Endothelial cell of umbilical vein (primary cell): ENCODE data around the gene CDRT15. TPM values are rescaled to one million over a fixed set of nuclear protein-coding genes. Genes with fewer than 3 reads are reported as not detected.

Experiments
- BruUV-seq: library from RNA; stranded (reverse); fragments of 400-500 nt; replicated peaks from 2 replicates; lab custom pipeline; 2021; lab: Mats Ljungman, UMichigan
- CTCF ChIA-PET: fragments of 300-600, 350-600 bp; sonication (Branson Sonifier 250); formaldehyde crosslinking; loops from one replicate; lab custom pipeline; 2021; ENCODE audit warnings: antibody characterized with exemption, inconsistent platforms; lab: Charles Lee
- POLR2A ChIA-PET: fragments of 300-600, 350-600 bp; sonication (Branson Sonifier 250); formaldehyde crosslinking; loops from one replicate; lab custom pipeline; 2021; ENCODE audit warnings: antibody characterized with exemption, inconsistent platforms; lab: Charles Lee
- DNase-seq: peaks from one replicate; pipeline ENCODE4 v3.0.0-alpha.2; 2011; ENCODE audit warnings: low read depth, low spot score
- FAIRE-seq: peaks from 2 replicates; lab custom pipeline; 2011; peaks lifted over from hg19 to GRCh38; lab: Jason Lieb, UNC
- H2AFZ ChIP-seq: 2 replicates; pipeline ENCODE4 v1.6.0; 2012; ENCODE audit warnings: low read depth, low read length, control low read depth, inconsistent platforms
- H3K27ac ChIP-seq: 2 replicates; pipeline ENCODE4 v1.5.1; 2011; ENCODE audit warnings: low read depth, mild to moderate bottlenecking, control low read depth, low read length, moderate library complexity; ENCODE audit not compliant: insufficient read depth
- H3K27me3 ChIP-seq, 2 experiments: 2 replicates each; pipeline versions ENCODE4 v1.6.0 to v1.6.1; 2011; ENCODE audit warnings: low read length in 2 of 2, mixed read lengths in 1 of 2; ENCODE audit not compliant: control insufficient read depth in 2 of 2, insufficient read depth in 2 of 2
- H3K36me3 ChIP-seq, 2 experiments: 2 replicates in 1 of 2; 3 replicates in 1 of 2; pipeline ENCODE4 v1.5.1; 2011; ENCODE audit warnings: low read length in 2 of 2, mild to moderate bottlenecking in 1 of 2, moderate library complexity in 1 of 2; ENCODE audit not compliant: control insufficient read depth in 2 of 2, insufficient read depth in 2 of 2; ENCODE audit errors: extremely low read depth in 1 of 2
- H3K4me1 ChIP-seq: 3 replicates; pipeline ENCODE4 v1.5.1; 2011; ENCODE audit warnings: mild to moderate bottlenecking, low read length; ENCODE audit not compliant: control insufficient read depth, insufficient read depth; ENCODE audit errors: extremely low read depth
- H3K4me2 ChIP-seq: 2 replicates; pipeline ENCODE4 v1.6.1; 2011; ENCODE audit warnings: low read length, control low read depth, mixed read lengths; ENCODE audit not compliant: insufficient read depth
- H3K4me3 ChIP-seq, 3 experiments: fragments of 200-600 bp in 1 of 3; sonication (generic), shearing (Covaris generic) in 1 of 3; replicated peaks in 1 of 3; 2 replicates each; pipeline ENCODE4 v1.5.1; 2011 to 2016; ENCODE audit warnings: control low read depth in 3 of 3, low read length in 3 of 3, mild to moderate bottlenecking in 2 of 3, inconsistent platforms in 1 of 3, low read depth in 1 of 3, moderate library complexity in 1 of 3; ENCODE audit not compliant: insufficient read depth in 1 of 3
- H3K79me2 ChIP-seq: 2 replicates; pipeline ENCODE4 v1.6.0; 2012; ENCODE audit warnings: low read length, inconsistent platforms; ENCODE audit not compliant: control insufficient read depth, insufficient read depth
- H3K9ac ChIP-seq: replicated peaks from 2 replicates; pipeline ENCODE3; 2011; ENCODE audit warnings: low read length, control low read depth; ENCODE audit not compliant: insufficient read depth; ENCODE audit errors: extremely low read depth
- H3K9me1 ChIP-seq: replicated peaks from 3 replicates; pipeline ENCODE4 v1.6.0; 2011; ENCODE audit warnings: mild to moderate bottlenecking, low read length; ENCODE audit not compliant: control insufficient read depth, insufficient read depth; ENCODE audit errors: extremely low read depth
- H3K9me3 ChIP-seq: replicated peaks from 2 replicates; pipeline ENCODE4 v1.5.1; 2012; ENCODE audit warnings: low read length, inconsistent platforms; ENCODE audit not compliant: control insufficient read depth, insufficient read depth
- H4K20me1 ChIP-seq: replicated peaks from 2 replicates; pipeline ENCODE3; 2011; ENCODE audit warnings: mild to moderate bottlenecking, low read length; ENCODE audit not compliant: control insufficient read depth, insufficient read depth; ENCODE audit errors: extremely low read depth
- CTCF ChIP-seq, 2 donors: IDR thresholded peaks; 1 replicate in 1 of 2; 2 replicates in 1 of 2; pipeline ENCODE4 v1.5.1; 2011; ENCODE audit warnings: low read length in 2 of 2, mild to moderate bottlenecking in 2 of 2, moderate library complexity in 2 of 2, control low read depth in 1 of 2, inconsistent platforms in 1 of 2, low read depth in 1 of 2; ENCODE audit not compliant: insufficient read depth in 1 of 2; ENCODE audit errors: extremely low read depth in 1 of 2
- EZH2 ChIP-seq: IDR thresholded peaks from 2 replicates; pipeline ENCODE4 v1.6.1; 2012; ENCODE audit warnings: borderline replicate concordance, low read depth, mild to moderate bottlenecking, moderate library complexity, low read length, inconsistent platforms; ENCODE audit not compliant: severe bottlenecking
- FOS ChIP-seq: IDR thresholded peaks from 2 replicates; pipeline ENCODE4 v1.6.1; 2011; ENCODE audit warnings: mild to moderate bottlenecking, low read length, moderate library complexity, borderline replicate concordance; ENCODE audit not compliant: insufficient read depth
- GATA2 ChIP-seq: IDR thresholded peaks from 2 replicates; pipeline ENCODE4 v1.7.0; 2011; ENCODE audit warnings: low read depth, mild to moderate bottlenecking, moderate library complexity, mixed read lengths, low read length; ENCODE audit not compliant: insufficient read length, insufficient read depth
- JUN ChIP-seq: IDR thresholded peaks from 2 replicates; pipeline ENCODE4 v1.6.1; 2011; ENCODE audit warnings: borderline replicate concordance, low read depth; ENCODE audit not compliant: insufficient read length, insufficient read depth
- MAX ChIP-seq: IDR thresholded peaks from 2 replicates; pipeline ENCODE4 v1.6.1; 2011; ENCODE audit not compliant: insufficient read depth, insufficient read length
- MYC ChIP-seq: IDR thresholded peaks from one replicate; pipeline ENCODE4 v1.6.1; 2011; ENCODE audit warnings: mild to moderate bottlenecking, low read depth, low read length
- POLR2A ChIP-seq: IDR thresholded peaks from 2 replicates; pipeline ENCODE4 v1.6.1; 2012; ENCODE audit warnings: low read depth, mild to moderate bottlenecking, control low read depth, low read length
- POLR2AphosphoS5 ChIP-seq: IDR thresholded peaks from 2 replicates; pipeline ENCODE4 v1.6.1; 2012; ENCODE audit warnings: low read depth, mild to moderate bottlenecking, control low read depth, low read length, moderate library complexity; ENCODE audit not compliant: insufficient read depth
- dilution Hi-C: fragments of 300-500 bp; cut with MboI; formaldehyde crosslinking; loops from one replicate; pipeline ENCODE4 v1.15.0; 2019; ENCODE audit warnings: low sequenced_read_pairs; ENCODE audit not compliant: extremely low pct_ligation_motif_present
- intact Hi-C: fragments of 100-400 bp; cut with micrococcal nuclease; formaldehyde crosslinking; loops from one replicate; pipeline ENCODE4 v1.10.0; 2022
- polyA plus RNA-seq, 4 experiments: library from polyadenylated mRNA; depleted of rRNA in 3 of 4; stranded (reverse) in 3 of 4; unstranded in 1 of 4; fragments of >200 nt; gene quantifications; 2 replicates each; pipeline versions ENCODE4 v1.2.1 to v1.2.3, GENCODE V29; 2011 to 2012; ENCODE audit warnings: missing spikeins in 1 of 4
- total RNA-seq: library from RNA; stranded (reverse); gene quantifications from 2 replicates; pipeline ENCODE4 v1.2.3, GENCODE V29; 2021

Gene CDRT15
- total and polyA plus RNA-seq, 2 donors (not counting 3 experiments of a cell fraction or from before 2014, with no cell fraction given) = not detected

- Histone ChIP-seq H3K9me1 (no peaks in the 10 kb centered on the region), H3K9ac (no peak overlapping the region), H3K27me3 (no peaks in the 10 kb centered on the region), H2AFZ (no peak overlapping the region), H3K4me2 (no peak overlapping the region), H3K4me3 (no peak overlapping the region), H3K9me3 (no peaks in the 10 kb centered on the region), H3K27ac (no peak overlapping the region), H3K4me1 (peaks cover 9% of the 10 kb centered on the region), H4K20me1 (no peaks in the 10 kb centered on the region), H3K36me3 (no peaks in the 10 kb centered on the region), H3K79me2 (no peaks in the 10 kb centered on the region)
- FAIRE-seq (no peak), DNase-seq (no peak)
- POLR2A ChIA-PET = no interaction called here
- TF ChIP-seq POLR2AphosphoS5 (no peak), POLR2A (no peak)
- dilution Hi-C loops (no loop called here), intact Hi-C loops (no loop called here)
- CTCF ChIA-PET = no interaction called here
- BruUV-seq = no TSS peak
Observed at GRCh38 chr17:14197586-14197985, 39.1 kb downstream of the CDRT15 start.

- no peaks in the 10 kb centered on the region for H4K20me1 ChIP-seq
- FAIRE-seq = no peak
- POLR2A ChIA-PET = no interaction called here
Observed at GRCh38 chr17:14197057-14197456, 39.6 kb downstream of the CDRT15 start.

More at GRCh38 chr17:14197057-14197456, 39.6 kb downstream of the CDRT15 start:
- Histone ChIP-seq H3K36me3 (no peaks in the 10 kb centered on the region), H3K9ac (no peak overlapping the region), H3K4me2 (no peak overlapping the region), H3K9me3 (no peaks in the 10 kb centered on the region), H2AFZ (no peak overlapping the region), H3K9me1 (no peaks in the 10 kb centered on the region), H3K27ac (no peak overlapping the region), H3K4me3 (no peak overlapping the region), H3K4me1 (peaks cover 9% of the 10 kb centered on the region), H3K79me2 (no peaks in the 10 kb centered on the region), H3K27me3 (no peaks in the 10 kb centered on the region)
- dilution Hi-C loops (no loop called here), intact Hi-C loops (no loop called here)
- BruUV-seq = no TSS peak
- CTCF ChIA-PET = no interaction called here
- no peak for TF ChIP-seq MYC
- no peak for TF ChIP-seq EZH2
- TF ChIP-seq POLR2A = no peak
- no peak for TF ChIP-seq FOS
- TF ChIP-seq JUN = no peak
- TF ChIP-seq POLR2AphosphoS5 = no peak
- TF ChIP-seq MAX = no peak
- no peak for TF ChIP-seq CTCF (IDR thresholded peaks at IDR 0.05; ENCODE audit: extremely low read depth in 1 of 2, insufficient read depth in 1 of 2, low read depth in 1 of 2, low read length in 2 of 2)
- no peak for TF ChIP-seq GATA2
- DNase-seq = no peak
